Islet of Langerhans (tissue), 1 donor: Measurements from ENCODE around the gene RILPL1.
"Not testable (repeated sequence)": the region's sequence is repeated elsewhere in the genome, so short reads cannot be mapped to it uniquely, and the experiment has no call there.

Experiments used
- FAIRE-seq: peaks from one replicate; lab custom pipeline; 2011; peaks lifted over from hg19 to GRCh38; lab: Jason Lieb, UNC

The RILPL1 gene

GRCh38 chr12:123463174-123463573 lies 70.3 kb downstream of the RILPL1 start:
- not testable (repeated sequence) for FAIRE-seq

GRCh38 chr12:123457980-123458779 lies 75.3 kb downstream of the RILPL1 start, which contains the start of gene SNRNP35:
Gene SNRNP35, plus strand, starts transcription at chr12:123458139. Its CDS starts 7,402 bp downstream, at chr12:123465541.
- no peak for FAIRE-seq

DNA sequence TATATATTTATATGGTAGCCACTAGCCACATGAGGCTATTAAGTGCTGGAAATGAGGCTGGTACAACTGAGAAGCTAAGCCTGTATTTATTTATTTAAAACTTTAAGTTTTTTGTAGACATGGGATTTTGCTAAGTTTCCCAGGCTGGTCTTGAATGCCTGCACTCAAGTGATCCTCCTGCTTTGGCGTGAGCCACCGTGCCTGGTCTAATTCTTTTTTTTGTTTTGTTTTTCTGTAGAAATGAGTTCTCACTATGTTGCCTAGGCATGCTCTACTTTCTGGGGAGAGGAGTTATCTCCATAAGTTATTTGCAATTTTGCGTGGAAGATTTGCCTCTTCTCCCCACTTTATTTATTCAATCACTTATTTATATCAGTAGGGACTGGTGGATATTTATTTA lies 80.4 kb downstream of the RILPL1 start:
- no peak for FAIRE-seq

- FAIRE-seq = not testable (repeated sequence)
Observed at GRCh38 chr12:123452276-123452550, 81.3 kb downstream of the RILPL1 start.

GRCh38 chr12:123450636-123451035 lies 82.9 kb downstream of the RILPL1 start:
- FAIRE-seq = no peak

- no peak for FAIRE-seq
Observed at GRCh38 chr12:123449856-123450255, 83.7 kb downstream of the RILPL1 start.

DNA sequence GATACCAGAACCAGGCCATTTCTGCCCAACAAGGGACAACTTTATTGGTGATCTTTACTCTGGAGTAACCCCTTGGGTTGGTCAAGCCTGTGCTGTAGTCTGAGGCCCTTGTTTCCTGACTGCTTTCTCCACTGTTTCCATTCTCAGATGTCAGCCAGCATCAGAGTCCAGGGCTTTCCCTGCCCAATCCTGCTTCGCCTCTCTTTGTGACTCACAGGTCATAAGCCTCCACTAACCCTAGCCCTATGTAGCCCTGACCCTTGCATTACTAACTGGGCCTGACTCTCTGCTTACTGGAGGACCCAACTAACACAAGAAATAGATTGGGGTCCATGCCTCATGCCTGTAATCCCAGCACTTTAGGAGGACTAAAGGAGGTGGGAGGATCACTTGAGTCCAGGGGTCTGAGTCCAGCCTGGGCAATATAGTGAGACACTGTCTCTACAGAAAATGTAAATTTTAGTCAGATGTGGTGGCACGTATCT lies 84.2 kb downstream of the RILPL1 start:
- FAIRE-seq = no peak

DNA sequence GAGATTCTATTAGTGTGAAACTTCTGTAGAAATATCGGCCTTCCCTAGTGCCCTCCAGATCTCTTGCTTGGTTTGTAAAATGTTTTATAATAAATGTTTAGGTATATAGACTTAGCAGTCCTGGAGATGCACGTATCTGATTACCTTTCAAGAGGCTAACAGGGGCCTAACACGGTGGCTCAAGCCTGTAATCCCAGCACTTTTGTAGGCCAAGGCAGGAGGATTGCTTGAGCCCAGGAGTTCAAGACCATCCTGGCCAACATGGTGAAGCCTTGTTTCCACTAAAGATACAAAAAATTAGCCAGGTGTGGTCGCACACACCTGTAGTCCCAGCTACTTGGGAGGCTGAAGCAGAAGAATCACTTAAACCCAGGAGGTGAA lies 87.2 kb downstream of the RILPL1 start:
- FAIRE-seq = no peak

DNA sequence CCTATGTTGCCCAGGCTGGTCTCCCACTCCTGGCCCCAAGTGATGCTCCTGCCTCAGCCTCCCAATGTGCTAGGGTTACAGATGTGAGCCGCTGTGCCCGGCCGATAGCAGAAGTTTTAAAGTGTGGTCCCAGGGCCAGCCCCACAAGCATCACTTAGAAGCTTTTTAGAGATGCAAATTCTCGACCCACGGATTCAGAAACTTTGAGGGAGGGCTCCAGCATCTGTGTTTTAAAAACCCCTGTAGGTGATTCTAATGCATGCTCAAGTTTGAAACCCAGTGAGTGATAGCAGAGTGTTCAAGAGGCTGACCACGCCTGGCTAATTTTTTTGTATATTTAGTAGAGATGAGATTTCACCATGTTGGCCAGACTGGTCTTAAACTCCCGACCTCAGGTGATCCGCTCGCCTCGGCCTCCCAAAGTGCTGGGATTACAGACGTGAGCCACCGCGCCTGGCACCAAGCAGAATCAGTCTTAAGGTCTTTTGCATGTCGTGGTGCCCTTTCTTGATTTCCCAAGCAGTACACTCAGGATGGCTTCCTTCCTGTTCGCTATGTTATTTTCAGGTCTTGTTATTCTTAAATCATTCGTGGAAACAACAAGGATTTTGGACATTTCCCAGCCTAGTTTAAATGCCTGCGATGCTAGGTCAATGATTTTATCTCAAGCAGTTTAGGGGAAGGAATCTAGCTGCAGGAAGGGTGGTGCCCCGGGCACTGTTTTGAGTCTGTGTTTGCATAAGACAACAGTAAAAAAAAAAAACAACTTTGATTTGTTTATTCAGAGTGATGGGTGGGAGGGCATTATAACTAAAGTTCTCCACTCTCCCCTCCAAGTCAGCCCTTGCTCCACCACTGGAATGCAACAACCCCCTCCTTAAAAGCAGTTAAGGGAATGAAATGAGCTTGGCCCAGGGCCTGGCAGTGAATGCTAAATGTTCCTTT lies 87.9 kb downstream of the RILPL1 start:
- no peak for FAIRE-seq

- FAIRE-seq = no peak
Observed at GRCh38 chr12:123444092-123445026, 89.2 kb downstream of the RILPL1 start.

- FAIRE-seq = no peak
Observed at GRCh38 chr12:123442774-123443173, 90.7 kb downstream of the RILPL1 start.

- no peak for FAIRE-seq
Observed at GRCh38 chr12:123441523-123442164, 91.9 kb downstream of the RILPL1 start.

DNA sequence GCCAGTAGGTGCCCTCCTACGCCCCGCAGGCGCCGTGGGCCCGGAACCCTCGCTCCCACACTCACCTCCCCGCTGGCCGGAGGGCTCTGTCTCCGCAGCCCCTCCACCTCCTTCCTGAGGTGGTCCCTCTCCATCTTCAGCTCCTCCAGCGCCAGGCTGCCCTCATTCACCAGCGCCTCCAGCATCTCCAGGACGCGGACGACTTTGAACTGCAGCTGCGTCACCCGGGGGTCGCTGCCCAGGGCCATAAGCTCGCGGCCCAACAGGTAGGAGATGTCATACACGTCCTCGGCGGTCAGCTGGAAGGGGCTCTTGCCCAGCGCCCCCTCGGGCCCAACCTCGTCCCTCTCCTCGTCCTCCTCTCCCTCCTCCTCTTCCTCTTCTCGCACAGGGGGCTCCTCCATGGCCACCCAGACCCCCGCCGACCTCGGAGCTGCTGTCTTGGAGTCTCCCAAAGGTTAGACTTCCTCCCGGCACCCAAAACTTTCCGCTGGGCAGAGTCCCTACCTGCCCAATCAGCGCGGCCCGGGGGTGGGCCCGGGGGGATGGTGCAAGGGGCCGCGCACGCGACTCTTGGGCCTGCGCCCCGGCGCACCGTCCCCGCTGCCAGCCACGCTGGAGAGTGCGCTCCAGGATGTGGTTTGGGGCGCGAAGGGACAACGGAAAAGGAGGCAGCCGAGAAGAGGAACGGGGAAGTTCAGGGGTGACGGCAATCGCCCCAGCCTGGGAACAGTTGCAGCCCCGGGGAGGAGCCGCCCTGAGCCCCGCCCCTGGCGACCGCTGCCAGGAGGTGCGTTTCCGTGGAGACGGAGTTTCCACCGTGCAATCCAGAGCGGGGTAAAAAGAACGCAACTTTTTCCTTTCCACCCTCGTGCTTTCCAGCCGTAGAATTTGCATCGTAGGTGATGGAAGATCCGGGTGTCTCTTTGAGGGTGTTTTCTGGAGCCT lies 97.2 kb downstream of the RILPL1 start, which contains the start of gene RILPL2:
Gene RILPL2 (minus strand): TSS at position 668 of the 948 bp plus-strand sequence. CDS start 264 bp downstream, at position 404.
- no peak for FAIRE-seq

DNA sequence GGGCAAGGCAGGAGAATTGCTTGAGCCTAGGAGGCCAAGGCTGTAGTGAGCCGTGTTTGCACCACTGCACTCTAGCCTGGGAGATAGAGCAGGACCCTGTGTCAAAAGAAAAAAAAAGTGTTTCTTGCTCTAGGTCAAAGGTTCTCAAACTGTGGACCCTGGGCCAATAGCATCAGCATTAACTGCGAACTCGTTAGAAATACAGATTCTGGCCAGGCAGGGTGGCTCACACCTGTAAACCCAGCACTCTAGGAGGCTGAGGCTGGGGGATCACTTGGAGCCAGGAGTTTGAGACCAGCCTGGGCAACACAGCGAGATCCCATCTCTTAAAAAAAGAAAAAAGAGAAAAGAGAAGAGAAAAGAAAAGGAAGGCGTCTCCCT lies 97.9 kb downstream of the RILPL1 start:
- no peak for FAIRE-seq

DNA sequence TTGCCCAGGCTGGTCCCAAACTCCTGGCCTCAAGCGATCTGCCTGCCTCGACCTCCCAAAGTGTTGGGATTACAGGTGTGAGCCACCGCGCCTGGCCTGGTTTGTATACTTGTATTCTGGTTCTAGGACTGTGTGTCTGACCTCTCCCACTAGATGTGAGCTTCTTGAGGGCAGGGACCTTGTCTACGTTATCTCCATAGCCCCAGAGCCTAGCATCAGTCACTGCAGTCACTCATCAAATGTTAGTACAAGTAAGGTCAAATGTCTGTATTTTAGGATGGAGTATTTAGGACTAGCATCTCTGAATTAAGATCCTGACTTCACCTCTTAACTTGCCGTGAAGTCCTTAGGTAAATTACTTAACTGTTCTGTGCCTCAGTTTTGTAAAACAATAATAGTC lies 99.9 kb downstream of the RILPL1 start:
- no peak for FAIRE-seq

DNA sequence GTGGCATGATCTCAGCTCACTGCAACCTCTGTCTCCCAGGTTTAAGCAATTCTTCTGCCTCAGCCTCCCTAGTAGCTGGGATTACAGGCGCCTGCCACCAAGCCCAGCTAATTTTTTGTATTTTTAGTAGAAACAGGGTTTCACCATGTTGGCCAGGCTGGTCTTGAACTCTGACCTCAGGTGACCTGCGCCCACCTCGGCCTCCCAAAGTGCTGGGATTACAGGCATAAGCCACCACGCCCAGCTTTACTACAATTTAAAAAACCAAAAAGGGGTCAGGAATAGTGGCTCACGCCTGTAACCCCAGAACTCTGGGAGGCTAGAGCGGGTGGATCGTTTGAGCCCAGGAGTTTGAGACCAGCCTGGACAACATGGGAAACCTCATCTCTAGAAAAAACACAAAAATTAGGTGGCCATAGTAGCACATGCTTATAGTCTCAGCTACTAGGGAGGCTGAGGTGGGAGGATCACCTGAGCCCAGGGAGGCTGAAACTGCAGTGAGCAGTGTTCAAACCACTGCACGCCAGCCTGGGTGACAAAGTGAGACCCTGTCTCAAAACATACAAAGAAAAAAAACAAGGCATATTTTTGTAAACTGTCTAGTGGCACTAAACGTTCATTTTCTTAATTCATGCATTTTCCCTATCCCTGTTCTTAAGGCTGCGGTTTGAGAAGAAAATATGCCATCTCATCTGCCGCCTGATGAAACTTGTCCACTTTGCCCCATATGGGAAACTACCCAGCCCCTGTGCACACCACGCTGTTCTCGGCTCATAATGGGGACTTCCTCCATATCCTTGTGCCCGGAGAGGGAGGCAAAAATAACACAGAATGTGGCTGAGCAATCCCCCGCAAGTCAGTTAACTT lies 101.3 kb downstream of the RILPL1 start:
- not testable (repeated sequence) for FAIRE-seq

DNA sequence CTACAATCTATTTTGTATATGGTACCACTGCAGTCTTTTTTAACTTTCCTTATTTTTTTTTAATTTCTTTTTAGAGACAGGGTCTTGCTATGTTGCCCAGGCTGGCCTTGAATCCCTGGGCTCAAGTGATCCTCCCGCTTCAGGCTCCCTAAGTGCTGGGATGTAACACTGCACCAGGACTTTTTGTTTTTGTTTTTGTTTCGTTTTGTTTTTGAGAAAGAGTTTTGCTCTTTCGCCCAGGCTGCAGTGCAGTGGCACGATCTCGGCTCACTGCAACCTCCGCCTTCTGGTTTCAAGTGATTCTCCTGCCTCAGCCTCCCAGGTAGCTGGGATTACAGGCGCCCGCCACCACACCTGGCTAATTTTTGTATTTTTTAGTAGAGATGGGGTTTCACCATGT lies 104.4 kb downstream of the RILPL1 start:
- not testable (repeated sequence) for FAIRE-seq

DNA sequence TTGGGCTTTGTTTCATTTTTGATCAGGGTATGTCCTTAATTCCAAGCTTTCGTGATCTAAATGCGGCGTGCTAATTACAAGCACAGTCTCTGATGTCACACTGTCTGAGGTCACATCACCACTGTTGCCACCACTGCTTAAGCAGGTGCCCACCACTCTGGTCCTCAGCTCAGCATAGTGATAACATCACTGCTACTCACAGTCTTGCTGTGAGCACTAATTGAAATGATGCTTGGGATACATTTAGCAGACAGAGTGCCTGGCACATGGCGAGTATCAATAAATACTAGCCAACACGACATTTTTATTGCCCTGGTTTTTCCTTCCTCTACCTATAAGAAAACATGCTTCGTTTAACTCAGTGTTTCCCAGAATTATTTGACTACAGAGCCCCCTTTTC lies 104.9 kb downstream of the RILPL1 start:
- FAIRE-seq = no peak

DNA sequence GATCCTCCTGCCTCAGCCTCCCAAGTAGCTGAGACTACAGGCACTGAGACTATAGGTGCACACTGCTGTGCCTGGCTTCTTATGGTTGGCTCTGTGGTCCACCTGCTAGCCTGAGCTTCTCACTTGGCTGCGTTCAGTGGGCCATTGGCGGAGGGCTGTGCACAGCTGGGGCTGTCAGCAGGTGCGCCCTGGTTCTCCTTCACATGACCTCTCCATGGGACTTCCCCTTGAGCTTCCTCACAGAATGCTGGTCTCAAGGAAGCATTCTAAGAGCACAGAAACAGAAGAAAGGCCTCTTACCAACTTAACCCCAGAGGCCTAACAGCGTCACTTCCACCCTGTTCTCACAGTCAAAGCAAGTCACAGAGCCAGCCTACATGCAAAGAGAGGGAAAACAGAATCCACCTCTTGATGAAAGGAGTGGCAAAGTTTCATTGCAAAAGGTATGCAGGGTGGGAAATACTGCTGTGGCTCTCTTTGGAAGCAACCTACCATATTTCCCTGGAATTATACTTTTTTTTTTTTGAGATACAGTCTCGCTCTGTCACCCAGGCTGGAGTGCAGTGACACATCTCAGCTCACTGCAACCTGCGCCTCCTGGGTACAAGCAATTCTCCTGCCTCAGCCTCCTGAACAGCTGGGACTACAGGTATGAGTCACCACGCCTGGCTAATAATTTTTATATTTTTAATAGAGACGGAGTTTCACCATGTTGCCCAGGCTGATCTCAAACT lies 106.3 kb downstream of the RILPL1 start:
- FAIRE-seq = no peak
